ENCODE measurements around the gene C6orf120.
A peak's percentile ranks its signal among the peaks of the same experiment; 100 is the strongest.

C6orf120 gene

GRCh38 chr6:169752074-169752623 lies 50.2 kb downstream of the C6orf120 start:
- peak; percentile 4 for DNase-seq (ENCODE audit: low read depth)
- peak overlapping the region; percentile 88 for H3K4me3 ChIP-seq (ENCODE audit: low read length)
- TF ChIP-seq CTCF (conservative IDR thresholded peaks at IDR 0.05; ENCODE audit: low read length): no peak

Data from AG10803 (cell line).